Trophoblast cell (in vitro differentiated cells and primary cell): ENCODE data around the gene AFDN.

Experiments used
- DNase-seq, 2 donors: peaks; one replicate each; pipeline ENCODE4 v3.0.0-alpha.2; 2016
- H2AFZ ChIP-seq: 2 replicates; pipeline ENCODE4 v1.6.1; 2013; ENCODE audit warnings: low read length, moderate library complexity, mild to moderate bottlenecking; ENCODE audit not compliant: insufficient read depth, poor library complexity
- H2AK5ac ChIP-seq: 2 replicates; pipeline ENCODE4 v1.6.1; 2013; ENCODE audit warnings: mild to moderate bottlenecking, low read length
- H2BK120ac ChIP-seq: 2 replicates; pipeline ENCODE4 v1.6.1; 2013; ENCODE audit warnings: low read length, mild to moderate bottlenecking, moderate library complexity; ENCODE audit not compliant: insufficient read depth, poor library complexity
- H2BK12ac ChIP-seq: 2 replicates; pipeline ENCODE4 v1.6.1; 2013; ENCODE audit warnings: mild to moderate bottlenecking, low read length, moderate library complexity
- H2BK5ac ChIP-seq: 2 replicates; pipeline ENCODE4 v1.6.1; 2013; ENCODE audit warnings: low read length, low read depth, moderate library complexity, mild to moderate bottlenecking; ENCODE audit not compliant: poor library complexity
- H3K14ac ChIP-seq: 2 replicates; pipeline ENCODE4 v1.6.1; 2013; ENCODE audit warnings: mild to moderate bottlenecking, low read length
- H3K18ac ChIP-seq: 2 replicates; pipeline ENCODE4 v1.6.1; 2013; ENCODE audit warnings: mild to moderate bottlenecking, low read length
- H3K23ac ChIP-seq: 2 replicates; pipeline ENCODE4 v1.6.1; 2013; ENCODE audit warnings: low read length
- H3K27ac ChIP-seq: 2 replicates; pipeline ENCODE4 v1.5.1; 2013; ENCODE audit warnings: low read depth, mild to moderate bottlenecking, inconsistent platforms, low read length, moderate library complexity
- H3K27me3 ChIP-seq: 2 replicates; pipeline ENCODE4 v1.6.1; 2013; ENCODE audit warnings: inconsistent platforms, mild to moderate bottlenecking, low read length, moderate library complexity; ENCODE audit not compliant: insufficient read depth
- H3K36me3 ChIP-seq, 2 experiments: 1 replicate in 1 of 2; 2 replicates in 1 of 2; pipeline ENCODE4 v1.6.1; 2013; ENCODE audit warnings: low read length in 2 of 2, mild to moderate bottlenecking in 2 of 2, moderate library complexity in 1 of 2; ENCODE audit not compliant: insufficient read depth in 2 of 2, control insufficient read depth in 1 of 2
- H3K4ac ChIP-seq: 2 replicates; pipeline ENCODE4 v1.6.1; 2013; ENCODE audit warnings: low read depth, mild to moderate bottlenecking, low read length, moderate library complexity
- H3K4me1 ChIP-seq, 2 experiments: 1 replicate in 1 of 2; 2 replicates in 1 of 2; pipeline ENCODE4 v1.6.1; 2013; ENCODE audit warnings: low read length in 2 of 2, mild to moderate bottlenecking in 2 of 2, moderate library complexity in 1 of 2; ENCODE audit not compliant: insufficient read depth in 2 of 2, control insufficient read depth in 1 of 2
- H3K4me2 ChIP-seq: 2 replicates; pipeline ENCODE4 v1.6.1; 2013; ENCODE audit warnings: inconsistent platforms, mild to moderate bottlenecking, low read length, moderate library complexity
- H3K4me3 ChIP-seq: 2 replicates; pipeline ENCODE4 v1.5.1; 2013; ENCODE audit warnings: mild to moderate bottlenecking, low read depth, low read length, inconsistent platforms
- H3K79me1 ChIP-seq: one replicate; pipeline ENCODE4 v1.6.1; 2013; ENCODE audit warnings: low read length
- H3K79me2 ChIP-seq: 2 replicates; pipeline ENCODE4 v1.6.1; 2013; ENCODE audit warnings: low read length, mild to moderate bottlenecking; ENCODE audit not compliant: control insufficient read depth, insufficient read depth, poor library complexity
- H3K9ac ChIP-seq: 2 replicates; pipeline ENCODE4 v1.6.1; 2013; ENCODE audit warnings: mild to moderate bottlenecking, low read length
- H3K9me3 ChIP-seq: 2 replicates; pipeline ENCODE4 v1.6.1; 2013; ENCODE audit warnings: low read depth, mild to moderate bottlenecking, control low read depth, inconsistent platforms, low read length; ENCODE audit not compliant: insufficient read depth
- H4K12ac ChIP-seq: 2 replicates; pipeline ENCODE4 v1.6.1; 2013; ENCODE audit warnings: low read depth, mild to moderate bottlenecking, low read length, moderate library complexity
- H4K8ac ChIP-seq: 2 replicates; pipeline ENCODE4 v1.6.1; 2013; ENCODE audit warnings: low read depth, mild to moderate bottlenecking, low read length, moderate library complexity
- H4K91ac ChIP-seq: one replicate; pipeline ENCODE4 v1.6.1; 2013; ENCODE audit warnings: low read depth, mild to moderate bottlenecking, low read length, moderate library complexity
- WGBS: extraction: QIAGEN DNeasy Blood & Tissue Kit; methylation state at CpG from one replicate; pipeline ENCODE4 v1.1.7; 2013; ENCODE audit warnings: missing lambda C conversion rate; ENCODE audit not compliant: insufficient read length, insufficient coverage; ENCODE audit errors: extremely low coverage; 5-methylcytosine and 5-hydroxymethylcytosine counted together

The AFDN gene

GRCh38 chr6:167838207-167838748, 11.6 kb downstream of the AFDN start:
- H3K4me1 ChIP-seq: peaks cover 0 to 20% of the 10 kb centered on the region in 2 experiments

GRCh38 chr6:167839343-167839742, 12.6 kb downstream of the AFDN start:
- Histone ChIP-seq H3K79me1 (no peaks in the 10 kb centered on the region), H3K9ac (no peak overlapping the region), H2AK5ac (no peak overlapping the region), H3K36me3 (no peaks in the 10 kb centered on the region), H4K8ac (no peak overlapping the region), H3K27me3 (no peaks in the 10 kb centered on the region), H2BK120ac (no peak overlapping the region), H3K18ac (no peak overlapping the region), H4K12ac (no peak overlapping the region), H3K4me2 (no peak overlapping the region), H2BK5ac (no peak overlapping the region), H3K4me1 (peaks cover 0 to 20% of the 10 kb centered on the region in 2 experiments), H3K23ac (no peak overlapping the region), H3K14ac (no peak overlapping the region), H3K27ac (no peak overlapping the region), H3K79me2 (peaks cover 12% of the 10 kb centered on the region), H4K91ac (no peak overlapping the region), H3K4ac (peak overlapping the region; percentile 37), H3K9me3 (no peaks in the 10 kb centered on the region), H3K4me3 (no peak overlapping the region), H2AFZ (no peak overlapping the region), H2BK12ac (no peak overlapping the region)
- no CpG with 5 or more reads among the region's 3 CpGs for WGBS
- no peak for DNase-seq

More at GRCh38 chr6:167838207-167838748, 11.6 kb downstream of the AFDN start:
- Histone ChIP-seq H2AFZ (no peak overlapping the region), H3K14ac (no peak overlapping the region), H3K23ac (no peak overlapping the region), H4K12ac (no peak overlapping the region), H3K27ac (no peak overlapping the region), H3K4me3 (no peak overlapping the region), H3K4me2 (no peak overlapping the region), H2BK120ac (no peak overlapping the region), H4K8ac (no peak overlapping the region), H3K36me3 (no peaks in the 10 kb centered on the region), H3K18ac (peak overlapping the region; percentile 86), H2AK5ac (no peak overlapping the region), H4K91ac (no peak overlapping the region), H3K9me3 (no peaks in the 10 kb centered on the region), H2BK12ac (no peak overlapping the region), H3K27me3 (no peaks in the 10 kb centered on the region), H3K79me1 (no peaks in the 10 kb centered on the region), H3K9ac (no peak overlapping the region), H3K4ac (peak overlapping the region; percentile 95), H2BK5ac (no peak overlapping the region), H3K79me2 (peaks cover 12% of the 10 kb centered on the region)
- no peak for DNase-seq
- no CpG with 5 or more reads among the region's 6 CpGs for WGBS

- Histone ChIP-seq H3K79me2 (peaks cover 12% of the 10 kb centered on the region), H3K79me1 (no peaks in the 10 kb centered on the region), H3K4me2 (no peak overlapping the region), H3K9ac (no peak overlapping the region), H3K27me3 (no peaks in the 10 kb centered on the region), H3K36me3 (no peaks in the 10 kb centered on the region), H3K14ac (no peak overlapping the region), H2BK5ac (no peak overlapping the region), H2BK120ac (no peak overlapping the region), H4K12ac (no peak overlapping the region), H3K4me1 (peaks cover 0 to 20% of the 10 kb centered on the region in 2 experiments), H3K18ac (no peak overlapping the region), H3K4ac (peak overlapping the region; percentile 78), H3K4me3 (no peak overlapping the region), H3K27ac (no peak overlapping the region), H2BK12ac (no peak overlapping the region), H4K91ac (no peak overlapping the region), H2AK5ac (no peak overlapping the region), H3K23ac (no peak overlapping the region), H4K8ac (no peak overlapping the region), H2AFZ (no peak overlapping the region), H3K9me3 (no peaks in the 10 kb centered on the region)
- no CpG with 5 or more reads among the region's 6 CpGs for WGBS
- DNase-seq: no peak
Observed at GRCh38 chr6:167839755-167840154, 13.0 kb downstream of the AFDN start.

GRCh38 chr6:167840160-167840525, 13.4 kb downstream of the AFDN start:
- no peak overlapping the region for H3K4me2 ChIP-seq
- H3K4me3 ChIP-seq: no peak overlapping the region
- no peak overlapping the region for H3K27ac ChIP-seq
- no peak overlapping the region for H4K91ac ChIP-seq
- H2AFZ ChIP-seq: no peak overlapping the region
- H3K9ac ChIP-seq: no peak overlapping the region
- no peak overlapping the region for H2BK120ac ChIP-seq
- no peak overlapping the region for H4K12ac ChIP-seq
- no peak overlapping the region for H2BK12ac ChIP-seq
- no peak overlapping the region for H2AK5ac ChIP-seq
- H3K79me2 ChIP-seq: peaks cover 14% of the 10 kb centered on the region
- H3K9me3 ChIP-seq: no peaks in the 10 kb centered on the region
- H3K27me3 ChIP-seq: no peaks in the 10 kb centered on the region
- no peak for DNase-seq
- peaks cover 0 to 20% of the 10 kb centered on the region in 2 experiments for H3K4me1 ChIP-seq
- WGBS: no CpG with 5 or more reads among the region's 4 CpGs
- H4K8ac ChIP-seq: no peak overlapping the region
- H3K14ac ChIP-seq: no peak overlapping the region
- H3K4ac ChIP-seq: peak overlapping the region; percentile 73
- H3K23ac ChIP-seq: no peak overlapping the region
- no peaks in the 10 kb centered on the region for H3K36me3 ChIP-seq
- no peak overlapping the region for H3K18ac ChIP-seq
- H3K79me1 ChIP-seq: no peaks in the 10 kb centered on the region
- H2BK5ac ChIP-seq: no peak overlapping the region
